B cell (primary cell): ENCODE data around the gene UBXN10. TPM values are rescaled to one million over a fixed set of nuclear protein-coding genes. Genes with fewer than 3 reads are reported as not detected.

Experiments
- ATAC-seq: fragments of 200-7000 bp; cut with Tn5 transposase; one replicate; pipeline ENCODE4 v1.10.0; 2021; ENCODE audit warnings: low read depth, mild to moderate bottlenecking, moderate number of reproducible peaks, moderate library complexity
- CTCF ChIA-PET: fragments of 350-600 bp; sonication (Branson Sonifier 250); formaldehyde crosslinking; loops from one replicate; lab custom pipeline; 2021; ENCODE audit warnings: antibody characterized with exemption, inconsistent platforms; lab: Charles Lee
- POLR2A ChIA-PET: fragments of 350-600 bp; sonication (Branson Sonifier 250); formaldehyde crosslinking; loops from one replicate; lab custom pipeline; 2021; ENCODE audit warnings: antibody characterized with exemption; lab: Charles Lee
- DNase-seq: peaks from one replicate; pipeline ENCODE4 v3.0.0; 2013
- H2AFZ ChIP-seq: 2 replicates; pipeline ENCODE4 v1.6.1; 2012; ENCODE audit warnings: mild to moderate bottlenecking, low read depth, low read length; ENCODE audit not compliant: insufficient read depth, poor library complexity, severe bottlenecking
- H3K27ac ChIP-seq, 2 donors: 1 replicate in 1 of 2; 2 replicates in 1 of 2; pipeline ENCODE4 v1.5.1; 2012 to 2013; ENCODE audit warnings: low read length in 2 of 2, mild to moderate bottlenecking in 2 of 2, moderate library complexity in 1 of 2
- H3K27me3 ChIP-seq, 4 experiments: fragments of 200-600 bp in 1 of 4; sonication (generic) in 1 of 4; replicated peaks in 1 of 4; 1 replicate in 2 of 4; 2 replicates in 2 of 4; pipeline versions ENCODE4 v1.6.1 to v1.7.0; 2013 to 2016; ENCODE audit warnings: low read length in 3 of 4, mild to moderate bottlenecking in 2 of 4, mixed read lengths in 1 of 4, moderate library complexity in 1 of 4; ENCODE audit not compliant: insufficient read depth in 4 of 4, control insufficient read depth in 3 of 4; ENCODE audit errors: control extremely low read depth in 1 of 4
- H3K36me3 ChIP-seq, 2 experiments: replicated peaks in 1 of 2; 1 replicate in 1 of 2; 2 replicates in 1 of 2; pipeline versions ENCODE4 v1.6.1 to v1.7.1; 2013; ENCODE audit warnings: low read length in 1 of 2; ENCODE audit not compliant: insufficient read depth in 2 of 2, control insufficient read depth in 1 of 2; ENCODE audit errors: control extremely low read depth in 1 of 2, extremely low read depth in 1 of 2
- H3K4me1 ChIP-seq, 2 donors: fragments of 200-600 bp in 1 of 2; sonication (generic) in 1 of 2; 1 replicate in 1 of 2; 2 replicates in 1 of 2; pipeline versions ENCODE4 v1.5.1 to v1.6.1; 2013 to 2017; ENCODE audit warnings: low read length in 2 of 2; ENCODE audit not compliant: control insufficient read depth in 2 of 2, insufficient read depth in 2 of 2
- H3K4me2 ChIP-seq: replicated peaks from 2 replicates; pipeline ENCODE3; 2012; ENCODE audit warnings: mild to moderate bottlenecking, low read depth, low read length; ENCODE audit not compliant: poor library complexity, severe bottlenecking
- H3K4me3 ChIP-seq, 5 experiments: fragments of 200-600 bp in 1 of 5; sonication (generic) in 1 of 5; 1 replicate in 3 of 5; 2 replicates in 2 of 5; pipeline versions ENCODE4 v1.5.1 to v1.7.0; 2011 to 2016; ENCODE audit warnings: low read length in 4 of 5, mild to moderate bottlenecking in 4 of 5, low read depth in 2 of 5, control low read depth in 1 of 5, moderate library complexity in 1 of 5; ENCODE audit not compliant: insufficient read depth in 1 of 5; ENCODE audit errors: control extremely low read depth in 1 of 5, extremely low read depth in 1 of 5
- H3K79me2 ChIP-seq: fragments of 200-600 bp; sonication (generic); one replicate; pipeline ENCODE4 v1.6.0; 2016; ENCODE audit warnings: low read length; ENCODE audit not compliant: control insufficient read depth, insufficient read depth
- H3K9ac ChIP-seq: fragments of 200-600 bp; sonication (generic); 2 replicates; pipeline ENCODE4 v1.6.1; 2017; ENCODE audit warnings: mild to moderate bottlenecking, low read length, moderate library complexity
- H3K9me3 ChIP-seq, 3 donors: one replicate each; pipeline versions ENCODE4 v1.6.1 to v1.7.1; 2013; ENCODE audit warnings: low read length in 2 of 3; ENCODE audit not compliant: control insufficient read depth in 2 of 3, insufficient read depth in 1 of 3; ENCODE audit errors: control extremely low read depth in 1 of 3
- H4K20me1 ChIP-seq: 2 replicates; pipeline ENCODE4 v1.6.0; 2012; ENCODE audit warnings: mild to moderate bottlenecking, low read length; ENCODE audit not compliant: insufficient read depth, control insufficient read depth, poor library complexity, severe bottlenecking
- H3K27ac Mint-ChIP-seq: one replicate; pipeline ENCODE4 v1.8.0; 2021; ENCODE audit warnings: mixed read lengths
- H3K27me3 Mint-ChIP-seq: one replicate; pipeline ENCODE4 v1.8.0; 2021; ENCODE audit warnings: mixed read lengths
- H3K4me1 Mint-ChIP-seq: one replicate; pipeline ENCODE4 v1.8.0; 2021; ENCODE audit warnings: mixed read lengths
- H3K4me3 Mint-ChIP-seq: one replicate; pipeline ENCODE4 v1.8.0; 2021; ENCODE audit warnings: mixed read lengths
- H3K9me3 Mint-ChIP-seq: one replicate; pipeline ENCODE4 v1.8.0; 2022; ENCODE audit warnings: mixed read lengths; ENCODE audit not compliant: insufficient read depth
- EZH2 ChIP-seq: IDR thresholded peaks from 2 replicates; pipeline ENCODE4 v1.6.1; 2012; ENCODE audit warnings: borderline replicate concordance, low read depth, mild to moderate bottlenecking, moderate library complexity, low read length; ENCODE audit not compliant: insufficient read depth, poor library complexity, severe bottlenecking
- WGBS: methylation state at CpG from one replicate; pipeline ENCODE4 v1.1.5; 2013; ENCODE audit warnings: missing lambda C conversion rate; ENCODE audit not compliant: insufficient coverage; 5-methylcytosine and 5-hydroxymethylcytosine counted together
- intact Hi-C: fragments of 100-400 bp; cut with micrococcal nuclease; formaldehyde crosslinking; loops from one replicate; pipeline ENCODE4 v1.10.0; 2022
- polyA plus RNA-seq: library from polyadenylated mRNA; depleted of rRNA; stranded (reverse); fragments of >200 nt; gene quantifications from 2 replicates; pipeline ENCODE4 v1.2.3, GENCODE V29; 2012
- total RNA-seq, 2 donors: library from RNA; stranded (reverse); fragments of 120-200 nt in 1 of 2; gene quantifications; 1 replicate in 1 of 2; 2 replicates in 1 of 2; pipeline versions ENCODE4 v1.2.3 to v1.2.4, GENCODE V29; 2013 to 2022
- TF ChIP-seq, protein P1 (sequence below): fragments of 200-600 bp; IDR thresholded peaks from one replicate; pipeline ENCODE4 v1.8.0; 2022; ENCODE audit warnings: antibody characterized with exemption, mild to moderate bottlenecking

Gene UBXN10
- total and polyA plus RNA-seq, 2 donors (not counting 1 experiment from before 2014, with no cell fraction given) = 0.07 to 0.25 TPM

DNA sequence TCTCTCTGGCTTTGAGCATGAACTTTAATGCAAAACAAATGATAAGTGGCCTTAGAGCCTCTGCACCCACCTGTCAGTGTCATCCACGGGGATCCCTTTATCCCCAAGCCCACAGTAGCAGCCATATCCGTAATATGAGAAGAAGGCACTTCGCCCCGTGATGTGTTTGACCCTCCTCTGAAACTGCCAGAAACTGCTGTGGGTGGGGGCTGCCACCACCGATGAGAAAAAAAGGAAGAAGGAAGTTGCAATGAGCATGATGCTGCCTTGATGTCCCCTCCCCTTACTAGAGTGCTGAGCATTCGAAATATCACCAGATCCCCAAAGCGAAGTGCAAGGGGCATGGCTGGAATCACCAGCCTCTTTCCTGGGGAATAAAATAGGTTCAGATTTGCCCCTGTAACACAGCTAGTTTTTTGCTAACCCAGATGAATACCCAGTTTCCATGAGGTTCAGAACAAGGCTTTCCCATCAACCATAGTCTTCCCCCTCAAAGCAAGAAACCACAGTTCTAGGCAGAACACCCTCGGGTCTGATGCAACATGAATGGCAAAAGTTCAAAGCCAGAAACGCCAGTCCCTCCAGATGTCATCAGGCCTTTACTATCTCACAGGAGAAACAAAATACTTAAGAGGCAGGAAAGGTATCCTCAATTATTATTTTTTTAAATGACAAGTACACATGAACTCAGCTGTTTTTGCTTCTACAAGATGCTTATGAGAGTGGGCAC is 10.8 kb upstream of the UBXN10 start:
- no peak overlapping the region for H3K4me3 ChIP-seq
- H2AFZ ChIP-seq = no peak overlapping the region
- H3K27ac ChIP-seq = no peak overlapping the region
- ChIA-PET CTCF (interaction anchor here (0.5 to 5.0 kb wide), 2 partner anchors 22 to 96 kb away, joined by 5 to 29 read pairs; no protein-coding TSS in a partner anchor), POLR2A (no interaction called here)
- ATAC-seq (no peak), DNase-seq (no peak)
- no CpG with 5 or more reads among the region's 9 CpGs for WGBS
- Mint-ChIP-seq H3K4me1 (peaks cover 22% of the 10 kb centered on the region), H3K27ac (no peak overlapping the region), H3K9me3 (peaks cover 2% of the 10 kb centered on the region), H3K4me3 (no peak overlapping the region), H3K27me3 (peaks cover under 1% of the 10 kb centered on the region)
- H3K36me3 ChIP-seq = no peaks in the 10 kb centered on the region
- H3K4me1 ChIP-seq = peaks cover 14 to 23% of the 10 kb centered on the region in 2 donors
- TF ChIP-seq, protein P1, sequence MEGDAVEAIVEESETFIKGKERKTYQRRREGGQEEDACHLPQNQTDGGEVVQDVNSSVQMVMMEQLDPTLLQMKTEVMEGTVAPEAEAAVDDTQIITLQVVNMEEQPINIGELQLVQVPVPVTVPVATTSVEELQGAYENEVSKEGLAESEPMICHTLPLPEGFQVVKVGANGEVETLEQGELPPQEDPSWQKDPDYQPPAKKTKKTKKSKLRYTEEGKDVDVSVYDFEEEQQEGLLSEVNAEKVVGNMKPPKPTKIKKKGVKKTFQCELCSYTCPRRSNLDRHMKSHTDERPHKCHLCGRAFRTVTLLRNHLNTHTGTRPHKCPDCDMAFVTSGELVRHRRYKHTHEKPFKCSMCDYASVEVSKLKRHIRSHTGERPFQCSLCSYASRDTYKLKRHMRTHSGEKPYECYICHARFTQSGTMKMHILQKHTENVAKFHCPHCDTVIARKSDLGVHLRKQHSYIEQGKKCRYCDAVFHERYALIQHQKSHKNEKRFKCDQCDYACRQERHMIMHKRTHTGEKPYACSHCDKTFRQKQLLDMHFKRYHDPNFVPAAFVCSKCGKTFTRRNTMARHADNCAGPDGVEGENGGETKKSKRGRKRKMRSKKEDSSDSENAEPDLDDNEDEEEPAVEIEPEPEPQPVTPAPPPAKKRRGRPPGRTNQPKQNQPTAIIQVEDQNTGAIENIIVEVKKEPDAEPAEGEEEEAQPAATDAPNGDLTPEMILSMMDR = no peak
- no peak for TF ChIP-seq EZH2
- H3K27me3 ChIP-seq = peaks cover 0 to 7% (median 0%) of the 10 kb centered on the region in 4 experiments
- H3K79me2 ChIP-seq = no peaks in the 10 kb centered on the region
- no peak overlapping the region for H3K4me2 ChIP-seq
- H3K9me3 ChIP-seq = peaks cover 1 to 35% (median 7%) of the 10 kb centered on the region in 3 donors
- H3K9ac ChIP-seq = no peak overlapping the region
- no peaks in the 10 kb centered on the region for H4K20me1 ChIP-seq
- intact Hi-C loops = no loop called here
